Parathyroid adenoma (tissue), 2 donors: ENCODE data around the gene PCNP.

Source experiments
- H2AFZ ChIP-seq: fragments of 300-600 bp; sonication (generic); one replicate; pipeline ENCODE4 v1.7.0; 2017; ENCODE audit warnings: antibody characterized with exemption, mild to moderate bottlenecking
- H3K27ac ChIP-seq: fragments of 300-600 bp; sonication (generic); one replicate; pipeline ENCODE4 v1.7.0; 2017
- H3K27me3 ChIP-seq: fragments of 300-600 bp; sonication (generic); one replicate; pipeline ENCODE4 v1.7.0; 2017; ENCODE audit warnings: low read length; ENCODE audit not compliant: control insufficient read depth, insufficient read depth
- H3K36me3 ChIP-seq: fragments of 300-600 bp; sonication (generic); one replicate; pipeline ENCODE4 v1.7.0; 2017; ENCODE audit warnings: low read length; ENCODE audit not compliant: control insufficient read depth, insufficient read depth
- H3K4me1 ChIP-seq: fragments of 300-600 bp; sonication (generic); one replicate; pipeline ENCODE4 v1.7.0; 2017; ENCODE audit warnings: control low read depth
- H3K4me2 ChIP-seq: fragments of 300-600 bp; sonication (generic); one replicate; pipeline ENCODE4 v1.7.0; 2017; ENCODE audit warnings: low read length
- H3K4me3 ChIP-seq: fragments of 300-600 bp; sonication (generic); one replicate; pipeline ENCODE4 v1.7.0; 2017; ENCODE audit warnings: low read depth, low read length
- H3K79me2 ChIP-seq: fragments of 300-600 bp; sonication (generic); one replicate; pipeline ENCODE4 v1.7.0; 2017; ENCODE audit warnings: control low read depth
- H3K9ac ChIP-seq: fragments of 300-600 bp; sonication (generic); one replicate; pipeline ENCODE4 v1.7.0; 2017; ENCODE audit warnings: mild to moderate bottlenecking
- H3K9me3 ChIP-seq: fragments of 300-600 bp; sonication (generic); one replicate; pipeline ENCODE4 v1.7.0; 2017; ENCODE audit warnings: low read length; ENCODE audit not compliant: control insufficient read depth
- CTCF ChIP-seq: fragments of 300-600 bp; sonication (generic); IDR thresholded peaks from one replicate; pipeline ENCODE4 v1.7.0; 2017; ENCODE audit warnings: antibody characterized with exemption, mild to moderate bottlenecking
- donor health status: primary hyperparathyroidism.

The PCNP gene

DNA sequence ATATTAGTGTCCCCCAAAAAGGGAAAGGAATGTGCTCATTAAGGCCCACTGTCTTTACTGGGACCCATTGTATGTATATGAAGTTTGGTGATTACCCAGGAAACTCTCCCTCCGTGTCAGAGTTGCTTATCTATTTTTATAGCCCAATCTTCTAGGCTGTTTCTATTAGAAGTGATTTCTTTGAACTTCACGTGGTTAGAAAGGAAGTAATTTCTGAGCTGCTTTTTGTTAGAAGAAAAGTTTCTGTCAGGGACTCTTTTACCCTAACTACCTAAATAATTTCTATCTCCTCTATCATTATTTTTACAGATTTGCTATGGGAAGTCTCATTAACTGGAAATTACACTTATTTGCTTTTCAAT, 43.3 kb upstream of the PCNP start:
- H3K36me3 ChIP-seq = no peaks in the 10 kb centered on the region
- no peaks in the 10 kb centered on the region for H3K9me3 ChIP-seq
- H3K4me2 ChIP-seq = no peak overlapping the region
- H3K4me3 ChIP-seq = no peak overlapping the region
- H3K9ac ChIP-seq = no peak overlapping the region
- TF ChIP-seq CTCF = no peak
- H2AFZ ChIP-seq = no peak overlapping the region
- no peaks in the 10 kb centered on the region for H3K27me3 ChIP-seq
- H3K27ac ChIP-seq = no peak overlapping the region
- no peaks in the 10 kb centered on the region for H3K4me1 ChIP-seq
- H3K79me2 ChIP-seq = no peaks in the 10 kb centered on the region

GRCh38 chr3:101531473-101532086, 42.4 kb upstream of the PCNP start:
- H3K79me2 ChIP-seq = no peaks in the 10 kb centered on the region
- no peak overlapping the region for H3K4me3 ChIP-seq
- no peaks in the 10 kb centered on the region for H3K4me1 ChIP-seq
- no peak overlapping the region for H2AFZ ChIP-seq
- TF ChIP-seq CTCF = no peak
- no peak overlapping the region for H3K27ac ChIP-seq
- H3K27me3 ChIP-seq = no peaks in the 10 kb centered on the region
- no peaks in the 10 kb centered on the region for H3K9me3 ChIP-seq
- no peaks in the 10 kb centered on the region for H3K36me3 ChIP-seq
- H3K9ac ChIP-seq = no peak overlapping the region
- H3K4me2 ChIP-seq = no peak overlapping the region

DNA sequence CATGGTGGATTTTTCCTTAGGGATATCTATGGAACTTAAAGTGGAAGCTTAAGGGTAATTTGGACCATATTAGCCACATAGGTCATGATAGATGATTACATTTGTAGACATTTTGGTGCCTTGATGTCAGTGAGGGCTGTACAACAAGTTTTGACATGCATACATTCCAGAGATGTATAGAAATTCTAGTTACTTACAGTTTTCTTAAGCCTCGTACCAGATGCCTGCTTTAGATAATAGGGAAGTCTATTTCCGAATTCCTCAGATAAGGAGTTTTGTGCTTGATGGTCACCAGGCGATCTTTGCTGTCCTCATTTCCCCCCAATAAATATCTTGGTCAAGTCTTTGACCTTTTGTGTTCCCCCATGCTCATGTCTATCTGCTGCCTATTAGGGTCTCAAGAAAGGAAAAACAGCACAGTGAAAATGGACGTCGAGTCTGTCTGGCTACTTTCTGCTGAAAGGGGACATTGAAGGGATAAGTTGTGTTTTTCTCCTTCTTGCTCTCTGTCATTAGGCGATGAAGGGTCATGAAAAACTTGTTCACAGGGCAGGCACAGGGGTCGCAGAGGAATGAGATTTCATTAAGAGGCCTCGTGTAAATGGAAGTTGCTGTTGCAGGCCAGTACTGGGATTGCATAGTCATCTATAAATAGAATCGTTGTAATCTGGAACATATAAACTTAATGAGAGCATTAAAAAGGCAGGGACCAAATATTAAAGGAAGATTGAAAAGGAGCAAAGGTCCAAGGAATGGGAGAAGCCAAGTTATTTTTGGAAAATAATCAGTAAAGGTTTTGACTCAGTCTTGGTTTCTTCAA, 41.0 kb upstream of the PCNP start:
- H3K36me3 ChIP-seq = no peaks in the 10 kb centered on the region
- H3K27ac ChIP-seq = no peak overlapping the region
- H3K79me2 ChIP-seq = no peaks in the 10 kb centered on the region
- H3K27me3 ChIP-seq = no peaks in the 10 kb centered on the region
- H3K4me3 ChIP-seq = no peak overlapping the region
- TF ChIP-seq CTCF = no peak
- no peaks in the 10 kb centered on the region for H3K4me1 ChIP-seq
- H3K9ac ChIP-seq = no peak overlapping the region
- H3K4me2 ChIP-seq = no peak overlapping the region
- H3K9me3 ChIP-seq = no peaks in the 10 kb centered on the region
- no peak overlapping the region for H2AFZ ChIP-seq

- no peaks in the 10 kb centered on the region for H3K4me1 ChIP-seq
- no peak overlapping the region for H3K9ac ChIP-seq
- no peaks in the 10 kb centered on the region for H3K79me2 ChIP-seq
- TF ChIP-seq CTCF = no peak
- no peak overlapping the region for H2AFZ ChIP-seq
- no peaks in the 10 kb centered on the region for H3K36me3 ChIP-seq
- no peak overlapping the region for H3K27ac ChIP-seq
- no peak overlapping the region for H3K4me2 ChIP-seq
- H3K9me3 ChIP-seq = no peaks in the 10 kb centered on the region
- no peaks in the 10 kb centered on the region for H3K27me3 ChIP-seq
- no peak overlapping the region for H3K4me3 ChIP-seq
Observed at GRCh38 chr3:101533603-101533968, 40.4 kb upstream of the PCNP start.

DNA sequence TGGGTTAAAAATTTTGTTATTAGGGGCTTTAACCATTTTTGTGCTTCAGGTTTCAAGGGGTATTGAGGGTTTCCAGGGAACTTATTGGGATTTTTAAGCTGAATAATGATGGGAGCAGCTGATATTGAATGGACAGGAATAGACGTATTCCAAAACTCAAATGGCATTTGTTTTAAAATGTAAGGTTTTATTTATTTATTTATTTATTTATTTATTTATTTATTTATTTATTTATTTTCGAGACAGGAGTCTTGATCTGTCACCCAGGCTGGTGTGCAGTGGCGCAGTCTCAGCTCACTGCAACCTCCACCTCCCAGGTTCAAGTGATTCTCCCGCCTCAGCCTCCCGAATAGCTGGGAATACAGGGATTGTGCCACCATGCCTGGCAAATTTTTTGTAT, 38.8 kb upstream of the PCNP start:
- TF ChIP-seq CTCF = no peak
- no peaks in the 10 kb centered on the region for H3K9me3 ChIP-seq
- H3K27me3 ChIP-seq = no peaks in the 10 kb centered on the region
- H3K9ac ChIP-seq = no peak overlapping the region
- H3K36me3 ChIP-seq = no peaks in the 10 kb centered on the region
- H3K4me1 ChIP-seq = no peaks in the 10 kb centered on the region
- no peak overlapping the region for H2AFZ ChIP-seq
- no peak overlapping the region for H3K27ac ChIP-seq
- no peak overlapping the region for H3K4me2 ChIP-seq
- H3K4me3 ChIP-seq = no peak overlapping the region
- no peaks in the 10 kb centered on the region for H3K79me2 ChIP-seq
